GM12878 (cell line): ENCODE data around the gene TOB1. TPM values are rescaled to one million over a fixed set of nuclear protein-coding genes. Genes with fewer than 3 reads are reported as not detected.
"Not testable (repeated sequence)": the region's sequence is repeated elsewhere in the genome, so short reads cannot be mapped to it uniquely, and the experiment has no call there.

Experiments
- ATAC-seq: fragments of 200-7000 bp; cut with Tn5 transposase; 3 replicates; pipeline ENCODE4 v1.9.1; 2020; ENCODE audit warnings: mild to moderate bottlenecking, moderate library complexity
- BruUV-seq: library from RNA; stranded (reverse); fragments of 400-500 nt; replicated peaks from 2 replicates; lab custom pipeline; 2021; lab: Mats Ljungman, UMichigan
- CTCF ChIA-PET: fragments of 300-600 bp; sonication (Branson Sonifier 250); formaldehyde crosslinking; extraction: SDS; loops from one replicate; lab custom pipeline; 2021; ENCODE audit warnings: inconsistent platforms; lab: Yijun Ruan, JAX
- POLR2A ChIA-PET: fragments of 350-600 bp; formaldehyde crosslinking; extraction: SDS; loops from one replicate; lab custom pipeline; 2021; ENCODE audit warnings: inconsistent platforms; lab: Charles Lee
- RAD21 ChIA-PET: fragments of 300-600 bp; sonication (Branson Sonifier 250); formaldehyde crosslinking; loops from one replicate; lab custom pipeline; 2023; ENCODE audit warnings: antibody characterized with exemption; ENCODE audit not compliant: unreplicated experiment; lab: Charles Lee
- SMC1A ChIA-PET: fragments of 300-600 bp; sonication (Branson Sonifier 250); formaldehyde crosslinking; loops from one replicate; lab custom pipeline; 2023; ENCODE audit not compliant: unreplicated experiment, uncharacterized antibody; lab: Charles Lee
- DNase-seq: peaks from one replicate; pipeline ENCODE4 v3.0.0-alpha.2; 2011; ENCODE audit warnings: low read depth, low spot score
- FAIRE-seq: peaks from 3 replicates; lab custom pipeline; 2011; peaks lifted over from hg19 to GRCh38; lab: Jason Lieb, UNC
- H2AFZ ChIP-seq: 2 replicates; pipeline ENCODE4 v1.6.0; 2011; ENCODE audit warnings: low read depth, low read length, control low read depth; ENCODE audit not compliant: control insufficient read depth
- H3K27ac ChIP-seq: 2 replicates; pipeline ENCODE4 v1.5.1; 2011; ENCODE audit warnings: control low read depth; ENCODE audit not compliant: control insufficient read depth, insufficient read depth
- H3K27me3 ChIP-seq, 2 experiments: replicated peaks in 1 of 2; 2 replicates each; pipeline versions ENCODE4 v1.6.0 to v1.6.1; 2011; ENCODE audit warnings: low read length in 1 of 2; ENCODE audit not compliant: control insufficient read depth in 2 of 2, insufficient read depth in 2 of 2
- H3K36me3 ChIP-seq, 2 experiments: 2 replicates each; pipeline ENCODE4 v1.5.1; 2011; ENCODE audit warnings: low read length in 1 of 2; ENCODE audit not compliant: control insufficient read depth in 2 of 2, insufficient read depth in 2 of 2
- H3K4me1 ChIP-seq: 2 replicates; pipeline ENCODE4 v1.6.1; 2011; ENCODE audit warnings: mild to moderate bottlenecking, low read length, moderate library complexity, mixed read lengths; ENCODE audit not compliant: control insufficient read depth, insufficient read depth
- H3K4me2 ChIP-seq: 2 replicates; pipeline ENCODE4 v1.6.0; 2011; ENCODE audit warnings: control low read depth; ENCODE audit not compliant: control insufficient read depth, insufficient read depth
- H3K4me3 ChIP-seq: fragments of 200-600 bp; sonication (generic); 2 replicates; pipeline ENCODE4 v1.5.1; 2016
- H3K79me2 ChIP-seq: 2 replicates; pipeline ENCODE4 v1.6.0; 2011; ENCODE audit warnings: low read length; ENCODE audit not compliant: control insufficient read depth, insufficient read depth
- H3K9ac ChIP-seq: 2 replicates; pipeline ENCODE4 v1.8.0; 2011; ENCODE audit warnings: low read length, control low read depth, mixed read lengths; ENCODE audit not compliant: control insufficient read depth, insufficient read depth
- H3K9me3 ChIP-seq: replicated peaks from 3 replicates; pipeline ENCODE4 v1.5.1; 2011; ENCODE audit warnings: mild to moderate bottlenecking, low read length; ENCODE audit not compliant: control insufficient read depth, insufficient read depth
- H4K20me1 ChIP-seq: 2 replicates; pipeline ENCODE4 v1.6.0; 2011; ENCODE audit not compliant: control insufficient read depth, insufficient read depth
- E2F8 ChIP-seq: fragments of 450-650 bp; IDR thresholded peaks from 2 replicates; pipeline ENCODE4 v1.6.1; 2018; ENCODE audit warnings: mild to moderate bottlenecking, low read depth, moderate library complexity; ENCODE audit not compliant: partially characterized antibody
- MYC ChIP-seq: IDR thresholded peaks from 2 replicates; pipeline ENCODE4 v1.6.1; 2011; ENCODE audit warnings: mild to moderate bottlenecking, low read length, moderate library complexity, inconsistent platforms; ENCODE audit not compliant: insufficient read depth, insufficient replicate concordance, insufficient read length, severe bottlenecking
- NR2C2 ChIP-seq: IDR thresholded peaks from 2 replicates; pipeline ENCODE4 v1.6.1; 2011; ENCODE audit warnings: borderline replicate concordance, low read depth; ENCODE audit not compliant: control insufficient read depth, insufficient read length
- SIX5 ChIP-seq: IDR thresholded peaks from 2 replicates; pipeline ENCODE4 v1.6.1; 2011; ENCODE audit warnings: mild to moderate bottlenecking, low read depth, low read length, moderate library complexity; ENCODE audit not compliant: severe bottlenecking
- TBL1XR1 ChIP-seq: IDR thresholded peaks from 2 replicates; pipeline ENCODE4 v1.6.1; 2012; ENCODE audit warnings: low read depth, low read length, improper control_type of control experiment
- WGBS: methylation state at CpG from one replicate; pipeline ENCODE4 v1.1.6; 2016; ENCODE audit warnings: low lambda C conversion rate; ENCODE audit not compliant: insufficient replicate concordance, insufficient coverage; ENCODE audit errors: missing lambda C conversion rate; 5-methylcytosine and 5-hydroxymethylcytosine counted together
- in situ Hi-C: fragments of 300-500 bp; cut with MboI; formaldehyde crosslinking; loops from 9 replicates; pipeline ENCODE4 v1.14.3; 2018; ENCODE audit warnings: mixed read lengths
- intact Hi-C: fragments of 100-400 bp; cut with micrococcal nuclease; formaldehyde crosslinking; loops from one replicate; pipeline ENCODE4 v1.14.2; 2022; ENCODE audit not compliant: unreplicated experiment
- polyA plus RNA-seq, 11 experiments: library from polyadenylated mRNA; depleted of rRNA in 4 of 11; unstranded in 6 of 11; stranded (reverse) in 5 of 11; fragments of >200 nt; fragmentation: Nextera tagmentation in 4 of 11; fragmentation: Illumina TruSeq in 1 of 11; extraction: Ambion mirVana in 4 of 11; extraction: Trizol in 1 of 11; gene quantifications; 1 replicate in 1 of 11; 2 replicates in 10 of 11; pipeline versions ENCODE4 v1.2.1 to v1.2.3, GENCODE V29; 2011 to 2016; ENCODE audit warnings: inconsistent platforms in 2 of 11, missing spikeins in 2 of 11, low read depth in 1 of 11
- total RNA-seq, 4 experiments: library from RNA; depleted of rRNA in 3 of 4; stranded (reverse); fragments of >200 nt in 3 of 4; fragmentation: Illumina TruSeq in 1 of 4; extraction: Trizol in 1 of 4; gene quantifications; 2 replicates each; pipeline versions ENCODE4 v1.2.1 to v1.2.3, GENCODE V29; 2013 to 2021

TOB1 gene
- total and polyA plus RNA-seq, 10 of the 15 experiments (the other 5 are each of a cell fraction or from before 2014, with no cell fraction given) = 5.0 to 32.4 (median 13.7) TPM

DNA sequence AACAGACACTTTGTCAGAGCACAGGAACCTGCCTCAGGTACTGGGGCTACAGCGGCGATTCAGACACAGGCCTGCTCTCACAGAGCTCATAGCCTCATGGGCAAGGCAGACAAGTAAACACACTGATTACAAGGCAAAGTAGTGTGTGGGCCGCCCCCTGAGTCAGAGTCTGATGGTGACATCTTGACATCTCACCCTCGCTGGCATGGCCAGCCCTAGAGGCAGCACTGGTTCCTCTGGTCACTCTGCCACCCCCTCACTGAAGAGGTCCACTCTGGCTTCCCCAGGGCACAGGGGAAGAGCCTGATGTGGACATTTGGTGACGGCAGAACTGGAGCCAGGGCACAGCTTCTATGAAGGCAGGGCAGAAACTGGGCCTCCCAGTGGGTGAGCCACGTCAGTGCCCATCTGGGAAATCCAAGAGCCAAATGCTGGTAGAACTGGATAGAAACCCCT, 32.9 kb upstream of the TOB1 start (continued):
- no peak for TF ChIP-seq E2F8
- no peak for TF ChIP-seq TBL1XR1
- TF ChIP-seq SIX5 = no peak

- ATAC-seq (no peak), FAIRE-seq (no peak), DNase-seq (no peak)
- ChIA-PET RAD21 (no interaction called here), SMC1A (interaction anchor here (2.3 kb wide), 1 partner anchor 46 kb away, joined by 5 read pairs; no protein-coding TSS in a partner anchor), CTCF (interaction anchor here (1.4 kb wide), 1 partner anchor 46 kb away, joined by 3 read pairs; no protein-coding TSS in a partner anchor), POLR2A (interaction anchor here (1.0 kb wide), 1 partner anchor 31 kb away, joined by 4 read pairs; the partner anchor contains the start of gene TOB1)
- H3K27me3 ChIP-seq = peaks cover 0 to 1% of the 10 kb centered on the region in 2 experiments; a peak in 1 of 4 replicates
- H3K36me3 ChIP-seq = no peaks in the 10 kb centered on the region
- peaks cover 2% of the 10 kb centered on the region; the same call in 1 of the 2 replicates for H3K4me1 ChIP-seq
- in situ Hi-C loops (no loop called here), intact Hi-C loops (no loop called here)
- no peak overlapping the region for H2AFZ ChIP-seq
- H3K9ac ChIP-seq = no peak overlapping the region
- H3K9me3 ChIP-seq = no peaks in the 10 kb centered on the region
- TF ChIP-seq NR2C2 = no peak
- TF ChIP-seq MYC = no peak
- no TSS peak for BruUV-seq
- no peak overlapping the region for H3K4me3 ChIP-seq
- 68% methylated on average over 4 of the region's 4 CpGs for WGBS
- H3K79me2 ChIP-seq = no peaks in the 10 kb centered on the region
- H3K27ac ChIP-seq = no peak overlapping the region
- H4K20me1 ChIP-seq = no peaks in the 10 kb centered on the region
- no peak overlapping the region for H3K4me2 ChIP-seq
Observed at GRCh38 chr17:50898369-50899004, 32.3 kb upstream of the TOB1 start.

GRCh38 chr17:50894513-50894912, 28.4 kb upstream of the TOB1 start:
- ATAC-seq, H3K9ac ChIP-seq, H3K79me2 ChIP-seq, H3K9me3 ChIP-seq, CTCF ChIA-PET, BruUV-seq, H3K36me3 ChIP-seq, SMC1A ChIA-PET, H3K4me3 ChIP-seq, H2AFZ ChIP-seq, in situ Hi-C loops, FAIRE-seq, POLR2A ChIA-PET, H3K4me1 ChIP-seq, H3K4me2 ChIP-seq, RAD21 ChIA-PET, intact Hi-C loops, H3K27me3 ChIP-seq, DNase-seq, H3K27ac ChIP-seq, H4K20me1 ChIP-seq: not testable (repeated sequence)
- 70% methylated on average over 4 of the region's 4 CpGs for WGBS
